ENCODE results near the gene EPC2. TPM values are rescaled to one million over a fixed set of nuclear protein-coding genes. Genes with fewer than 3 reads are reported as not detected.

EPC2 gene
- total RNA-seq, 1 experiment from 2014 or later = 29.4 TPM

- BruUV-seq (replicated peaks) = no TSS peak
- no peaks in the 10 kb centered on the region for H3K27me3 Mint-ChIP-seq (ENCODE audit: unreplicated experiment)
- H3K9me3 Mint-ChIP-seq (ENCODE audit: low read depth, unreplicated experiment) = peaks cover 3% of the 10 kb centered on the region
- no peak for TF ChIP-seq CTCF (IDR thresholded peaks at IDR 0.05; ENCODE audit: unreplicated experiment)
- DNase-seq = no peak
- CTCF ChIA-PET = interaction anchor here (0.6 to 0.7 kb wide), 2 partner anchors 62 to 943 kb away, joined by 4 to 5 read pairs; no protein-coding TSS in a partner anchor
- H3K4me1 Mint-ChIP-seq (ENCODE audit: low read depth, unreplicated experiment) = peaks cover 29% of the 10 kb centered on the region
- H3K27ac Mint-ChIP-seq (ENCODE audit: unreplicated experiment) = no peak overlapping the region
- H3K4me3 Mint-ChIP-seq (ENCODE audit: low read depth, unreplicated experiment) = no peak overlapping the region
- intact Hi-C loops (cut with micrococcal nuclease; ENCODE audit: unreplicated experiment) = no loop called here
- peaks cover 5% of the 10 kb centered on the region for H3K36me3 Mint-ChIP-seq (ENCODE audit: insufficient read depth, unreplicated experiment)
Observed at GRCh38 chr2:148721991-148722777, 77.6 kb downstream of the EPC2 start.

GRCh38 chr2:148725564-148725963 is 81.0 kb downstream of the EPC2 start:
- no peak for DNase-seq
- Mint-ChIP-seq H3K4me3 (ENCODE audit: low read depth, unreplicated experiment) (no peak overlapping the region), H3K27me3 (ENCODE audit: unreplicated experiment) (no peaks in the 10 kb centered on the region), H3K27ac (ENCODE audit: unreplicated experiment) (no peak overlapping the region), H3K36me3 (ENCODE audit: insufficient read depth, unreplicated experiment) (no peaks in the 10 kb centered on the region), H3K4me1 (ENCODE audit: low read depth, unreplicated experiment) (peaks cover 16% of the 10 kb centered on the region), H3K9me3 (ENCODE audit: low read depth, unreplicated experiment) (no peaks in the 10 kb centered on the region)
- intact Hi-C loops (cut with micrococcal nuclease; ENCODE audit: unreplicated experiment) = no loop called here
- TF ChIP-seq CTCF (IDR thresholded peaks at IDR 0.05; ENCODE audit: unreplicated experiment) = no peak
- CTCF ChIA-PET = no interaction called here
- BruUV-seq (replicated peaks) = no TSS peak

GRCh38 chr2:148726228-148726627 is 81.7 kb downstream of the EPC2 start:
- H3K4me1 Mint-ChIP-seq (ENCODE audit: low read depth, unreplicated experiment) = peaks cover 12% of the 10 kb centered on the region
- H3K36me3 Mint-ChIP-seq (ENCODE audit: insufficient read depth, unreplicated experiment) = no peaks in the 10 kb centered on the region
- intact Hi-C loops (cut with micrococcal nuclease; ENCODE audit: unreplicated experiment) = no loop called here
- no peak for TF ChIP-seq CTCF (IDR thresholded peaks at IDR 0.05; ENCODE audit: unreplicated experiment)
- no peak overlapping the region for H3K4me3 Mint-ChIP-seq (ENCODE audit: low read depth, unreplicated experiment)
- H3K9me3 Mint-ChIP-seq (ENCODE audit: low read depth, unreplicated experiment) = no peaks in the 10 kb centered on the region
- no peak overlapping the region for H3K27ac Mint-ChIP-seq (ENCODE audit: unreplicated experiment)
- no peak for DNase-seq
- BruUV-seq (replicated peaks) = no TSS peak
- CTCF ChIA-PET = no interaction called here
- no peaks in the 10 kb centered on the region for H3K27me3 Mint-ChIP-seq (ENCODE audit: unreplicated experiment)

GRCh38 chr2:148730085-148730484 is 85.5 kb downstream of the EPC2 start:
- DNase-seq = no peak
- Mint-ChIP-seq H3K9me3 (ENCODE audit: low read depth, unreplicated experiment) (no peaks in the 10 kb centered on the region), H3K4me1 (ENCODE audit: low read depth, unreplicated experiment) (no peaks in the 10 kb centered on the region), H3K27me3 (ENCODE audit: unreplicated experiment) (no peaks in the 10 kb centered on the region), H3K36me3 (ENCODE audit: insufficient read depth, unreplicated experiment) (no peaks in the 10 kb centered on the region), H3K27ac (ENCODE audit: unreplicated experiment) (no peak overlapping the region), H3K4me3 (ENCODE audit: low read depth, unreplicated experiment) (no peak overlapping the region)
- intact Hi-C loops (cut with micrococcal nuclease; ENCODE audit: unreplicated experiment) = no loop called here
- no peak for TF ChIP-seq CTCF (IDR thresholded peaks at IDR 0.05; ENCODE audit: unreplicated experiment)
- no TSS peak for BruUV-seq (replicated peaks)
- CTCF ChIA-PET = no interaction called here

All from Calu3 (cell line).